Panc1 (cell line): ENCODE data around the gene CDC25B. TPM values are rescaled to one million over a fixed set of nuclear protein-coding genes. Genes with fewer than 3 reads are reported as not detected.

ENCODE experiments used
- ATAC-seq: fragments of 200-7000 bp; cut with Tn5 transposase; 2 replicates; pipeline ENCODE4 v1.9.1; 2020; ENCODE audit warnings: mild to moderate bottlenecking, moderate library complexity
- BruUV-seq: library from RNA; stranded (reverse); fragments of 400-500 nt; replicated peaks from 2 replicates; lab custom pipeline; 2021; lab: Mats Ljungman, UMichigan
- CTCF ChIA-PET: fragments of 300-600 bp; sonication (Branson Sonifier 250); formaldehyde crosslinking; loops from one replicate; lab custom pipeline; 2022; ENCODE audit warnings: antibody characterized with exemption; lab: Charles Lee
- POLR2A ChIA-PET: fragments of 300-600 bp; sonication (Branson Sonifier 250); formaldehyde crosslinking; loops from one replicate; lab custom pipeline; 2022; ENCODE audit warnings: antibody characterized with exemption; lab: Charles Lee
- DNase-seq: peaks from one replicate; pipeline ENCODE4 v3.0.0-alpha.2; 2010; ENCODE audit warnings: low read depth, low spot score
- H3K27ac ChIP-seq: 2 replicates; pipeline ENCODE4 v1.5.1; 2011; ENCODE audit warnings: mild to moderate bottlenecking, low read length, inconsistent platforms
- H3K27me3 ChIP-seq: fragments of 200-500 bp; sonication (Bioruptor generic); 2 replicates; pipeline ENCODE4 v1.6.0; 2014; ENCODE audit warnings: low read length, inconsistent platforms; ENCODE audit not compliant: control insufficient read depth, insufficient read depth
- H3K36me3 ChIP-seq: fragments of 200-500 bp; sonication (Bioruptor generic); 2 replicates; pipeline ENCODE4 v1.5.1; 2014; ENCODE audit warnings: inconsistent platforms, mild to moderate bottlenecking, low read length, moderate library complexity; ENCODE audit not compliant: control insufficient read depth, insufficient read depth
- H3K4me1 ChIP-seq: 2 replicates; pipeline ENCODE4 v1.5.1; 2011; ENCODE audit warnings: inconsistent platforms, mild to moderate bottlenecking, low read length, moderate library complexity; ENCODE audit not compliant: control insufficient read depth, insufficient read depth
- H3K4me3 ChIP-seq, 2 experiments: 2 replicates each; pipeline ENCODE4 v1.5.1; 2011 to 2012; ENCODE audit warnings: low read depth in 2 of 2, low read length in 2 of 2, mild to moderate bottlenecking in 2 of 2, inconsistent platforms in 1 of 2, moderate library complexity in 1 of 2
- H3K9me3 ChIP-seq: fragments of 200-500 bp; sonication (Bioruptor generic); 2 replicates; pipeline ENCODE4 v1.5.1; 2014; ENCODE audit warnings: low read depth, mild to moderate bottlenecking, inconsistent platforms, low read length, moderate library complexity; ENCODE audit not compliant: control insufficient read depth, insufficient read depth
- POLR2AphosphoS5 ChIP-seq: IDR thresholded peaks from 2 replicates; pipeline ENCODE4 v1.6.1; 2012; ENCODE audit warnings: mild to moderate bottlenecking, low read depth, low read length, moderate library complexity
- SIN3A ChIP-seq: IDR thresholded peaks from 2 replicates; pipeline ENCODE4 v1.6.1; 2012; ENCODE audit warnings: low read depth, mild to moderate bottlenecking, low read length, moderate library complexity, borderline replicate concordance; ENCODE audit not compliant: insufficient read depth
- TCF7L2 ChIP-seq: IDR thresholded peaks from 2 replicates; pipeline ENCODE4 v1.6.1; 2011; ENCODE audit warnings: mild to moderate bottlenecking, low read depth, low read length, inconsistent platforms
- in situ Hi-C: cut with HindIII; loops from 2 replicates; pipeline ENCODE4 v1.10.0; 2016; ENCODE audit warnings: low sequenced_read_pairs, low pct_unique_long_range_greater_than_20kb
- intact Hi-C: fragments of 100-400 bp; cut with micrococcal nuclease; formaldehyde crosslinking; loops from one replicate; pipeline ENCODE4 v1.10.0; 2022; ENCODE audit not compliant: unreplicated experiment
- total RNA-seq: library from RNA; stranded (reverse); gene quantifications from one replicate; pipeline ENCODE4 v1.2.1, GENCODE V29; 2021; ENCODE audit not compliant: unreplicated experiment
- TF ChIP-seq, protein P1 (sequence below), 2 experiments: IDR thresholded peaks; 2 replicates each; pipeline ENCODE4 v1.6.1; 2011 to 2012; ENCODE audit warnings: low read depth in 2 of 2, control low read depth in 1 of 2, low read length in 1 of 2, mild to moderate bottlenecking in 1 of 2, moderate library complexity in 1 of 2; ENCODE audit not compliant: insufficient read depth in 1 of 2
- TF ChIP-seq, protein P2 (sequence below): fragments of 450-650 bp; IDR thresholded peaks from 2 replicates; pipeline ENCODE4 v1.5.1; 2017; ENCODE audit warnings: mild to moderate bottlenecking

Gene CDC25B
- total RNA-seq, 1 experiment from 2014 or later, result 170 TPM

- DNase-seq (no peak), ATAC-seq (no peak)
- TF ChIP-seq, protein P1, sequence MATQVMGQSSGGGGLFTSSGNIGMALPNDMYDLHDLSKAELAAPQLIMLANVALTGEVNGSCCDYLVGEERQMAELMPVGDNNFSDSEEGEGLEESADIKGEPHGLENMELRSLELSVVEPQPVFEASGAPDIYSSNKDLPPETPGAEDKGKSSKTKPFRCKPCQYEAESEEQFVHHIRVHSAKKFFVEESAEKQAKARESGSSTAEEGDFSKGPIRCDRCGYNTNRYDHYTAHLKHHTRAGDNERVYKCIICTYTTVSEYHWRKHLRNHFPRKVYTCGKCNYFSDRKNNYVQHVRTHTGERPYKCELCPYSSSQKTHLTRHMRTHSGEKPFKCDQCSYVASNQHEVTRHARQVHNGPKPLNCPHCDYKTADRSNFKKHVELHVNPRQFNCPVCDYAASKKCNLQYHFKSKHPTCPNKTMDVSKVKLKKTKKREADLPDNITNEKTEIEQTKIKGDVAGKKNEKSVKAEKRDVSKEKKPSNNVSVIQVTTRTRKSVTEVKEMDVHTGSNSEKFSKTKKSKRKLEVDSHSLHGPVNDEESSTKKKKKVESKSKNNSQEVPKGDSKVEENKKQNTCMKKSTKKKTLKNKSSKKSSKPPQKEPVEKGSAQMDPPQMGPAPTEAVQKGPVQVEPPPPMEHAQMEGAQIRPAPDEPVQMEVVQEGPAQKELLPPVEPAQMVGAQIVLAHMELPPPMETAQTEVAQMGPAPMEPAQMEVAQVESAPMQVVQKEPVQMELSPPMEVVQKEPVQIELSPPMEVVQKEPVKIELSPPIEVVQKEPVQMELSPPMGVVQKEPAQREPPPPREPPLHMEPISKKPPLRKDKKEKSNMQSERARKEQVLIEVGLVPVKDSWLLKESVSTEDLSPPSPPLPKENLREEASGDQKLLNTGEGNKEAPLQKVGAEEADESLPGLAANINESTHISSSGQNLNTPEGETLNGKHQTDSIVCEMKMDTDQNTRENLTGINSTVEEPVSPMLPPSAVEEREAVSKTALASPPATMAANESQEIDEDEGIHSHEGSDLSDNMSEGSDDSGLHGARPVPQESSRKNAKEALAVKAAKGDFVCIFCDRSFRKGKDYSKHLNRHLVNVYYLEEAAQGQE (IDR thresholded peaks at IDR 0.05; ENCODE audit: insufficient read depth in 1 of 2, low read depth in 2 of 2, low read length in 1 of 2), result no peak
- TF ChIP-seq, protein P2, sequence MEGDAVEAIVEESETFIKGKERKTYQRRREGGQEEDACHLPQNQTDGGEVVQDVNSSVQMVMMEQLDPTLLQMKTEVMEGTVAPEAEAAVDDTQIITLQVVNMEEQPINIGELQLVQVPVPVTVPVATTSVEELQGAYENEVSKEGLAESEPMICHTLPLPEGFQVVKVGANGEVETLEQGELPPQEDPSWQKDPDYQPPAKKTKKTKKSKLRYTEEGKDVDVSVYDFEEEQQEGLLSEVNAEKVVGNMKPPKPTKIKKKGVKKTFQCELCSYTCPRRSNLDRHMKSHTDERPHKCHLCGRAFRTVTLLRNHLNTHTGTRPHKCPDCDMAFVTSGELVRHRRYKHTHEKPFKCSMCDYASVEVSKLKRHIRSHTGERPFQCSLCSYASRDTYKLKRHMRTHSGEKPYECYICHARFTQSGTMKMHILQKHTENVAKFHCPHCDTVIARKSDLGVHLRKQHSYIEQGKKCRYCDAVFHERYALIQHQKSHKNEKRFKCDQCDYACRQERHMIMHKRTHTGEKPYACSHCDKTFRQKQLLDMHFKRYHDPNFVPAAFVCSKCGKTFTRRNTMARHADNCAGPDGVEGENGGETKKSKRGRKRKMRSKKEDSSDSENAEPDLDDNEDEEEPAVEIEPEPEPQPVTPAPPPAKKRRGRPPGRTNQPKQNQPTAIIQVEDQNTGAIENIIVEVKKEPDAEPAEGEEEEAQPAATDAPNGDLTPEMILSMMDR, result no peak
- TF ChIP-seq SIN3A (no peak), POLR2AphosphoS5 (no peak)
- H3K36me3 ChIP-seq, result no peaks in the 10 kb centered on the region; the same call in 1 of the 2 replicates
- H3K4me3 ChIP-seq, result no peak overlapping the region
- BruUV-seq, result TSS peak; percentile 60
- intact Hi-C loops (loop anchor here (5.0 kb wide), 1 partner anchor 88 kb away; no protein-coding TSS in a partner anchor), in situ Hi-C loops (no loop called here)
- H3K27me3 ChIP-seq, result no peaks in the 10 kb centered on the region
- no peak overlapping the region for H3K27ac ChIP-seq
- no peaks in the 10 kb centered on the region for H3K9me3 ChIP-seq
- peaks cover 19% of the 10 kb centered on the region for H3K4me1 ChIP-seq
- POLR2A ChIA-PET, result interaction anchor here (0.6 kb wide), 1 partner anchor 12 kb away, joined by 3 read pairs; no protein-coding TSS in a partner anchor
- CTCF ChIA-PET, result no interaction called here
Measured at GRCh38 chr20:3765171-3765882, 30.8 kb upstream of the CDC25B start.

DNA sequence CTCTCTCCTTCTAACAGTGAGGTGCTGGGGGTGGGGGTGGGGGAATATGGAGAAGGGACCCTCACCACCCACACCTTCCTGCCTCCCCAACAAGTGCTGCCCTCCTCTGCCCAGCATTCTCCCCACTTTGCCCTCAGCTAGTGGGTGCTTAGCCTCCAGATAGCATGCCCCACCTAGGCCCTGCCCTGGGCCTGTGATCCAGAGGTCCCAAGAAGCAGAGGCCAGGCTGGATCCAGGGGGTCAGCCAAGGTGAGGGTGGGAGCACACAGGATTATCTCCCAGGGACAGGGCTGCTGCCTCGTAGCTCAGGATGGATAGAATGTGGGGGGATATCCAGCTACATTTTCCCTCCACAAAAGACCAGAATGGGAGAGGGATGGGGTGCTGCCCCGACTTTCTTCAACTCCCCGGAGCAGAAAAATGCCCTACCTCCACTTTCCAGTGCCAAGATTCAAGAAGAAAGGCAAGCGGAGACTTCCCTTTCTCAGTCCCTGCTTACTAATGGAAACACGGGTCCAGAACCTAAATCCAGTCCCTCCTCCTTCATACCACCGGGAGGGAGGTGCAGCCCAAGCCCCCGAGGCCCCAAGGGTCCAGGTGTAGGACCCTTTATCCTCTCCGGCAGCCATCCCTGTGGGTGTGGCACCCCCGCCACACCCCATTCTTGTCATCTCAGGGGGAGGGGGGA lies 29.5 kb upstream of the CDC25B start:
- no peaks in the 10 kb centered on the region; the same call in 1 of the 2 replicates for H3K36me3 ChIP-seq
- ChIA-PET CTCF (no interaction called here), POLR2A (no interaction called here)
- BruUV-seq, result no TSS peak
- in situ Hi-C loops (no loop called here), intact Hi-C loops (loop anchor here (5.0 kb wide), 1 partner anchor 89 kb away; no protein-coding TSS in a partner anchor)
- DNase-seq (no peak), ATAC-seq (no peak)
- TF ChIP-seq POLR2AphosphoS5, result no peak
- TF ChIP-seq, protein P2, result no peak
- TF ChIP-seq, protein P1 (IDR thresholded peaks at IDR 0.05; ENCODE audit: insufficient read depth in 1 of 2, low read depth in 2 of 2, low read length in 1 of 2), result no peak
- TF ChIP-seq TCF7L2, result no peak
- TF ChIP-seq SIN3A, result no peak
- no peaks in the 10 kb centered on the region for H3K27me3 ChIP-seq
- peaks cover 19% of the 10 kb centered on the region for H3K4me1 ChIP-seq
- H3K4me3 ChIP-seq, result peak overlapping the region; percentile 86 to 89
- H3K27ac ChIP-seq, result peak overlapping the region; percentile 83
- H3K9me3 ChIP-seq, result no peaks in the 10 kb centered on the region
